Skeletal muscle cell (primary cell): ENCODE data around the gene SPTSSB.

ENCODE experiments used
- DNase-seq: peaks from one replicate; pipeline ENCODE4 v3.0.0-alpha.2; 2010; ENCODE audit warnings: low read depth
- H3K4me3 ChIP-seq: 2 replicates; pipeline ENCODE4 v1.5.1; 2011; ENCODE audit warnings: low read depth, mild to moderate bottlenecking, control low read depth, low read length, moderate library complexity

The SPTSSB gene

DNA sequence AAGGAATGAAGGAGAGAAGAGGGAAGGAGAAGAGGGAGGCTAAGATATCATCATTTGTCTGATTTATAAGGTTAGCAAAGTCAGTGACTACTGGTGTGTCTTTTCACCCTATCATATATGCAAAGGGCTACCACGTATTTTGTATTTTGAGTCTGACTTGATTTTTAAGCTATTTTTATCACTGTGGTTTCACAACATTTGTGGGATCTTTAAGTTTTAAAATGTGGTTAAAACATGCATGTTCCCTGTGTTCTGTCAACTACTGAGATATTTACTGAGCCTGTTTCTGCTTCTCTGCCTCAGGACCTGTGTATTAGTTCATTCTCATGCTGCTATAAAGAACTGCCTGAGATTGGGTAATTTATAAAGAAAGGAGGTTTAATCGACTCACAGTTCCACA lies 22.5 kb upstream of the SPTSSB start:
- no peak for DNase-seq
- H3K4me3 ChIP-seq, result no peak overlapping the region

DNA sequence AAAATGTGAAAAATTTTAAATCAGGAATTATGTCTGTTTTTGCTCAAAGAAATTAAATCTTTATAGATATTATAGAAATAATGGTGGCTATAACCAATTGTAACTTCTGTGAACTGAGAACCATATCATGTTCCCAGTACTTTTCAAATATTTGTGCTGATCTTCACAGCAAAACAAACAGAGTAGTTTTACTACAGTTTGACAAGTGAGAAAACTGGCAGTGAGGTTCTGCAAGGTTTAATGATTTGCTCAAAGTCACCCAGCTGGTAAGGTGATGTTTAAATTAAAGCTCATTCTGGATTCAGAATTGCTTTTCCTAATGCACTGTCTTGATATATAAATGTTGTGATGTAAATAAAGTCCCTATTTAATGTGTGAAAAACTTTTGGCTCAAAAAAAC lies 22.0 kb upstream of the SPTSSB start:
- no peak overlapping the region for H3K4me3 ChIP-seq
- DNase-seq, result no peak

DNA sequence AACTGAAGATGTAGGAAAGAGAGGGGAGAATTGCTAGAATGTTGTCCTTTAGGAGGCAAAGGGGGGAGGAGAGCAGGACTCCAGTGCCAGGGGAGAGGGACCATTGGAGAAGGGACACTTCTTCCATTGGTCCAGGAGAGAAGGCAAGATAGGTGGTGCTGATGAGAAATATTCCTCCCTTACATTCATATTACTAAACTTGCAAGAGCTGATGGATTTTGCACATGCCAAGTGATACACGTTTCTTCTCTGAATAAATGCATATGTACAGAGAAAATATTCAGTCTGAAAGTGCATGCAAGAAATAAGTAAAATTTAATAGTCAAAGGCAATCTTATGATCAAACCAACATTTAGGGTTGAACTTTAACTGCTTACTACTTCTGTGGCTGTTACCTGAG lies 21.5 kb upstream of the SPTSSB start:
- no peak overlapping the region for H3K4me3 ChIP-seq
- DNase-seq, result no peak

DNA sequence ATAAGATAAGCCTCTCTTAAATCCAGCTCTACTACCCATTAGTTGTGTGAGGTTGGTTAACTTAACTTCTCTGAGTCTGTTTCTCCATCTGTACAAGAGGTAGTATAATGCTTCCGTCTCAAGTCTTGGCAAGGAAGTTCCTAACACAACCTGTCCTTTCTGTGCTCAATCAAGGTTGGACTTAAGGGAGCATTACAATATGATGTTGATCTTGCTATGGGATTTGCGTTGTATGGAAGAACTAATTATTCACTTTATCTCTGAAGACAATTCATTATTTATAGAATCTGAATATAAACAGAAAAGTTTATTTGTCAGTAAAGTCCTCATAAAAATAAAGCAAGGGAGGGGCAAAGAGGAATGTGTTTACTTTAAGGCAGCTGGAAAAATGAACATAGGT lies 18.9 kb upstream of the SPTSSB start:
- no peak for DNase-seq
- H3K4me3 ChIP-seq, result no peak overlapping the region

DNA sequence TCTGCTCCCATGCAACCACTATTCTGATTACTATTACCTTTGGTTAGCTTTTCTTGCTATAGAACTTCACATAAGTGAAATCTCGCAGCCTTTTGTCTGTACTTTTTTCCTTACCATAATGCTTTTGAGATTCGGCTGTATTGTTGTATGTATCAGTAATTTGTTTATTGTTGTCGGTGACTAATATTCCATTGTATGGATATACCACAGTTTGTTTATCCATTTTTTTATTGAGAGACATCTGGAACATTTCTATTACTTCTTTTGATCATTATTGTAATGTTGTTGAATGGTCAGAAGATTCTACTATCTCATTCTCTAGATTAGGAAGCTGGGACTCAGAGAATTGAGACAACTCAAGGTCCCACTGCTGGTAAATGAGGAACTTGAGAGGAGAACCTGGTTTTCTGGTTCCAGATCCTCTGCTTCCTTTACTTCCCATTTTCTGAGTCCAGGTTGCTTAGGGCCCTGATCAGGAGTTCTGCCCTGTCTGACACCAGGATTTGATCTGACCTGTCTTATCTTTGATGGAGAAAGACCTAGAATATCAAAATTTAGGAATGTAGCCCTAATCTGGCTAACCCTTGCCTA lies 18.2 kb upstream of the SPTSSB start:
- no peak for DNase-seq

DNA sequence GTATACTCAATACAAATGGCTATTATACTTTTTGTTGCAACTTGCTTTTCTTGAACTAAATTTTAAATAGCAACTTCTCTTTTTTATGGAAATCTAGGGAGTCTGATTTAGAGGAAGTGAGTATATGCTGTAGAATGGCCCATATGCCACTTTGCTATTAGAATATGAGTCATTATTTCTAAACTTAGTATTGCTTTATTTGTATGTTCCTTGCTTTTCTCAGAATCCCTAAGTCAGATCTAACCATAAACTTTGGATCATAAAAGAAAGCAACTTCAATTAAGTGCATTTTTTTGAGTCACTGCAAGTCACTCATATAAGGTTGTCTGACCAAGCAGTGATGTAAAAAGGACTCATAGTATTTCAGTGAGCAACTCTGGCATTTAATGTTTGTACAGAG lies 17.5 kb upstream of the SPTSSB start:
- DNase-seq, result peak; percentile 12
- H3K4me3 ChIP-seq, result no peak overlapping the region

More for the DNA sequence above, 18.2 kb upstream of the SPTSSB start:
- H3K4me3 ChIP-seq, result no peak overlapping the region

DNA sequence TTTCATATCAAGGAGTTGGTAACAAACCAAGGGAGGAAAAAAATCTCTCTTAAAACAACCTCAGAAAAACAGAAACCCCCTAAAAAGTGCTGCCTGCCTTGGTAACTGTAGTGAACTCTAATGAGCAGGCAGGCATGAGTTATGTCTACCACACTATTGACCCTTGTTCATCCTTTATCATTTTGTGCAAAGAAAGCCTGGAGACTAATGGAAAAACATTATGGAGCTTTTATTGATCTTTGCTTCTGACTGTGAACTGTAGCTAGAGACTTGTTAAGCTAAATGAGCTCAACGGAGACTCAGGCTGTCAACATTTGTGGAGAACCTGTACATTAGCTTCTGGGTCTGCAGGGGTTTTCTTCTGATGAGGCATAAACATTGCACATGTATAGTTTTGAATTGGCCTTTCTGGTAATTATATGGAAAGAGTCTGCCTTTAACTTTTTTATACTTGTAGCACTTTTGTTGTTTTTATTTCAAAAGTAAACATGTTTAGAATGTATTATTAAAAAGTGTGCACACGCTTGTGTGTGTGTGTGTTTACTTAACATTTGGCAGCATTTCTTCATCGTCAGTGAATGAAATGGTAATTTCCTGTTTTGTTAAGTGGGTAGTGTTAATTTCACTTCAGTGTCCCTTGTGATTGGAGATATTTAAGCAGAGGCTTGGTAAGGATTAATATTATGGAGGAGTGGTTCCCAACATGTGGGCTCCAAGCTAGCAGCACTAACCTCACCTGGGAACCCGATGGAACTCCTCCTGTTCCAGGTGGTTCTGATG lies 15.9 kb upstream of the SPTSSB start:
- H3K4me3 ChIP-seq, result no peak overlapping the region
- no peak for DNase-seq

DNA sequence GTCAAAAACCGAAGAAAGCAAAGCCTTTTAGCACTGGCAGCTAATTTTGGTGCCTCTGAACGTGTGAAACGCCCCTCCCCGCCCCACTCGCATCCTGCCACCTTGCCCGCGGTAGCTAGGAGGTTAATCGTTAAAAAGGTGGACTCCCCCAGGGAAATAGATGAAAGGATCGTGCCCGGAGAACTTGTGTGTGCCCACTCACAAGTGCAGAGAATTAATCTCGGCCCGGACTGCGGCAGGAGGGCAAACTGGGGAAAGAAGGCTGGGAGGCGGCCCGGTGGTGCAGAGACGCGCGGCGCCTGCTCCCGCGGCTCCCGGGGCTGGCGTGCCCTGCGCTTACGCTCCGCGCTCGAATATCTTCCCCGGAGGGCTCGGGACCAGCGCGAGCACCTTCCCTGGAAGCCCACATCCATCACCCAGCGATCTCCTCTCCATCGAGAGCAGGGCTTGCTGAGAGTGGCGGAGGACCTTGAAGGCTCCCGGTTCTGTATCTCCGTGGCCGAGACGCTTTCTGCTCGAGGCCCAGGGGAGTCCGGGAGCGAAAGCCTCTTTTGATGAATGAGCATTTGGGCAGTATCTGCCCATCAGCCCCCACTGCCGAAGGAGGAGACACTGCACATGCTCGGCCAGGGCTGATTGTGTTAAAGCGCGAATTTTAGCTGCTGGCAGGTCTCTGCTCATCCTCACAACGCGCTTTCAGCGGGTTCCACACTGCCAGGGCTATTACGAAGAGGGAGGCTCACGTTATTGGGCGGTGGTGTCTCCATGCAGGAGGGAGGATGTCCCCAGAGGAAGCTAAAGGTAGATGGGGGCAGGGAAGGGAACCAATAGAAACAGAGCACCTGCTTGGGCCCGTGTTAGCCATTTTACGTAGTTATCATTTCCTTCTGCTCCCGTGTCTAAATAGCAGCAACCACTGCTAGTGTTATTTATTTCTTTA lies 1.3 kb upstream of the SPTSSB start:
- peak overlapping the region; percentile 55 for H3K4me3 ChIP-seq
- no peak for DNase-seq

DNA sequence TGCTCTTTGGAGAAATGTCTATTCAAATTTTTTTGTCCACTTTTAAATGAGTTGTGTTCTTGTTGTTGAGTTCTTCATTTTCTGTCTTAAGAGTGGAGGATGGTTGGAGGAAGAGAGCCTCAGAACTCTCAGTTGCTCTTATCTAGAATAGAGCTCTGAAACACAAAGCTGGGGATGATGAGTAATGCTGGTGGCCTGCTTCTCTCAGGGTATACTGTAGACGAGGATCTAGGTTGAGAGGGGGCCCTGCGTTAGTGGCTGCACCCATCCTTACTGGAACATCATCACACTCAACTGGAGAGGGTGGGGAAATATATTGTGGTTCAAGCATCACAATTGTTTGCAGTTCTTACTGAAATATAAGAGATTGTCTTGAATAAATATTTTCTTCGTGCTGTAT lies 1.8 kb downstream of the SPTSSB start:
- H3K4me3 ChIP-seq, result no peak overlapping the region
- no peak for DNase-seq

DNA sequence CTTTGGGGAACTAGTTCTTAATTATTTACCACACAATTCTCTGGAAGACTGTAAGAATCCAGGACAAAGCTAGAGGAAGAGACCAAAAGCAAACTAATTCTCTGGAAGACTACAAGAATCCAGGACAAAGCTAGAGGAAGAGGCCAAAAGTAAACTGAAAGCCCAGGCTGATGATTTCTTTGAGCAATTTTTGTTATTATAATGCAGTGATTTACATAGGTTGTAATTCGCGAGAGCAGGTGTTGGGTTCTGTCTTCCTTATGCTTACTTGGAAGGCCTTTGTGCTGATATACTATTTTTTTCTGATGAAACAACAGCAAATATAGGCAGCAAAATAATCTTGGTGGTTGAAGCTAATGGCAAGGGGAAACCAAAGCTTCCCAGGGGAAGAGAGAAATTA lies 5.2 kb downstream of the SPTSSB start:
- DNase-seq, result no peak
- no peak overlapping the region for H3K4me3 ChIP-seq

DNA sequence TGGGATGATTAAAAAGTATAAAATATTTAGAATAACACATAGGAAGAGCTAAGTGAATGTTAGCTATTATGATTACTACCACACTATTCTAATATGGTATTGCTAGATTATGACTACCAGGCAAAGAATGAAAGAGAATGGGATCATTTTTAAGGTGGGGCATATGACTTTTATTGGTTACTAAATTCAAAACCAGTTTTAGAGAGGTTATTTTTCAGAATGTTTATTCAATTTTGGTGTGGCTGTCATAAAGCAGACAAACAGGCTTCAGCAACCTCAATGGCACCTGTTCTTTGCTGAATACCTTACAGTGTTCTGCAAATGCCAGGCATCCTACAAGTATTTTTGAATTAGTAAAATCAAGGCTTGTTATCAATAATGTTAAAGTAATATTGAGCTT lies 12.8 kb downstream of the SPTSSB start:
- DNase-seq, result no peak
- no peak overlapping the region for H3K4me3 ChIP-seq

DNA sequence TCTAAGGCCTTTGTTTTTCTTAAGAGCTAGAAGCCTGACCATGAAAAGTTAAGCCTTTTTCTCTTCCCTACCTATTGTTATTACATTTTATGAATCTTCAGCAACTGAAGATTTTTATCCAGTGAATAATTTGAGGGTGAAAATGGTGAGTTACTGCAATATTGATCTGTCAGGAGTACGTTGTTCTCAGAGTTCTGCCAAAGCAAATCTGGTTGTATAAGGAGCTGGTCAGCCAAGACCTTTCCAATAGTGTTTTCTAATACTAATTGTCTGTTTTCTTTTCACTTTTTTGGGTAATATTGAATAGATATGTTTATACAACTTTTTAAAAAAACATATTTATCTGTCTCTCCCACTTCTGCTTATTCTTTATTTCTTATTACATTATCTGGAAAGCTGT lies 15.0 kb downstream of the SPTSSB start:
- H3K4me3 ChIP-seq, result no peak overlapping the region
- no peak for DNase-seq

DNA sequence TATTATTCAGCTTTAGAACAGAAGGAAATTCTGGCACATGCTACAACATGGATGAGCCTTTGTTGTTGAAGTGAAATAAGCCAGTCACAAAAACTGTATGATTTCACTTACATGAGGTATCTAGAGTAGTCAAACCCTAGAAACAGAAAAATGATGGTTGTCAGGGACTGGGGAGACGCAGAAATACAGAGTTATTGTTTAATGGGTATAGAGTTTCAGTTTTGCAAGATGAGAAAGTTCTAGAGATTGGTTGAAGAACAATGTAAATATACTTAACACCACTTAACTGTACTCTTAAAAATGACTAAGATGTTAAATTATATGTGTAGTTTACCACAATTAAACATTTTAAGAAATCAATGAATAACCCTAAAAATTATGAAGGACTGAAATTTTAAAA lies 15.8 kb downstream of the SPTSSB start:
- no peak overlapping the region for H3K4me3 ChIP-seq
- no peak for DNase-seq

DNA sequence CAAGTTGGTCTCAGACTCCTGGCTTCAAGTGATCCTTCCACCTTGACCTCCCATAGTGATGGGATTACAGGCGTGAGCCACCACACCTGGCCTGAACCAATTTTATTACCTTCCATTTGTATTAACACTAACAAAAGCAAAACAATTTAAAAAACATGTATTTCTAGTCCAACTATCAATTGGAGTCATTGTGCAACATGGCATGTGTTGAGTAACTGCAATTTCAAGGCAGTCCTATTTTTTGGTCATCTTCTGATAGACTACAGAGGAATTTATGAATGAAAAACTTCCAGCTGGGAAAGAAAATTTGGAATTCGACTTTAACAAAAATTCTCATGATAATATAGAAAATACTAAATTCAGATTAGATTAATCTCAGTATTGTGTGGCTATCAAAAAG lies 16.8 kb downstream of the SPTSSB start:
- no peak overlapping the region for H3K4me3 ChIP-seq
- no peak for DNase-seq

DNA sequence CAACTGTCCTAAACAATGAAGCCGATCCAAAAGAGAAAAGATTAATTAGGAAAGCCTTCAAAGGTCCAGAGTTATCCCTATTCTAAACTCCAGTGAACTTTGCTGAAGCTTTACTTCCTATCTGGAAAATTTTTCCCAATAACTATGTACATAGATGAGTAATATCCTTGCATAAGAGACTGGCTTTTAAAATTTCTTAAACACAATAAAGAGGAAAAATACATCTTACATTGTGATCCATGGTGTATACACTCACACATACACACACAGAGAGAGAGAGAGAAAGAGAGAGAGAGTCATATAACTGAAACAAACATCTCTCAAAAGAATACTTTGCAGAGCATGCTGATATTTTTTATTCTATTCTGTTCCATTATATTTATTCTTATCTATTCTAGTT lies 20.0 kb downstream of the SPTSSB start:
- no peak for DNase-seq
- H3K4me3 ChIP-seq, result no peak overlapping the region

DNA sequence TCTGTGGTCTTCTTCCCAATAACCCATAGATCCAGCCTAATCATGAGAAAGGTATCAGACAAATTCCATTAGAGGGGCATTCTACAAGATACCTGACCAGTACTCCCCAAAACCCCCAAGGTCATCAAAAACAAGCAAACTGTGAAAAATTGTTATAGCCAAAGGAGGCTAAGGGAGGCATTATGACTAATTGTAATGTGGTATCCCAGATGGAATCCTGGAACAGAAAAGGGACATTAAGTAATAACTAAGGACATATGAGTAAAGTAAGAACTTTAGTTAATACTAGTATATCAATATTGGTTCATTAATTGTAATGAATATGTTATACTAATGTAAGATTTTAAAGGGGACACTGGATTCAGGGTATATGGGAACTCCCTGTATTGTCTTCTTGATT lies 20.4 kb downstream of the SPTSSB start:
- DNase-seq, result no peak
- H3K4me3 ChIP-seq, result no peak overlapping the region

DNA sequence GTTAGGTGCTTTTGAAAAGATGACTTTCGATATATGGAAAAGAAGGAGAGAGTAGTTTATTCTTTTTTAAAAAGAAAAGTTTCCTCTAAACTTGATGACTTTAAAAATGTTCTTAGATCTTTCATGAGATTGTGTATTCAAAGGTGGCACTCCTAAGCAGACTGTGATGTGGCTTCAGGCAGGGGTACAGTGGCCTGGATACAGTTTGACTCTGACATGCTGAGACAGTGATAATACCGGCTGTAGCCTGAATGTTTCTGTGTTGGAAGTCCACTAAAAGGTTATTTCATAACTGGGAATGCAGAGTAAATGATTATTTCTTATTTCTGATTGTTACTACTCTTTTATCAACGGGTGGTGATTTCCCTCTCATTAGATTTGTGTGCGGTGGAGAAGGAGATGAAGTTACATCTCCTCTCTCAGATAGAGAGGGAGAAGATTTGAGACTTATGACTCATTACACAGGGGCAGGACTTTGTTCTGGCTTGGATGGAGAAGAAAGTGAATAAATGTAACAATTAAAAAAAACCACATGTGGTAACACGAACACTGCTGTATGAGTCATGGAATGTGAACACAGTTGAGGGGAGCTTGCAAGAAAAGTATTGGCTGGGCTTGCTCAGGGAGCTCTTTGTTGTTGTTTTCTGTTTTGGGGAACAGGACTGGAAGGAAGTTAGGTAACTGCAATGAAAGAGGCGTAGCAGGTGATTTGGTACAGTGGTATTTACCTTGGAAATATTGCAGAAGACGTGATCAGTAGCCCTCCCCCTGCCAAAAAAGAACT lies 21.6 kb downstream of the SPTSSB start:
- no peak overlapping the region for H3K4me3 ChIP-seq
- peak; percentile 84 for DNase-seq

DNA sequence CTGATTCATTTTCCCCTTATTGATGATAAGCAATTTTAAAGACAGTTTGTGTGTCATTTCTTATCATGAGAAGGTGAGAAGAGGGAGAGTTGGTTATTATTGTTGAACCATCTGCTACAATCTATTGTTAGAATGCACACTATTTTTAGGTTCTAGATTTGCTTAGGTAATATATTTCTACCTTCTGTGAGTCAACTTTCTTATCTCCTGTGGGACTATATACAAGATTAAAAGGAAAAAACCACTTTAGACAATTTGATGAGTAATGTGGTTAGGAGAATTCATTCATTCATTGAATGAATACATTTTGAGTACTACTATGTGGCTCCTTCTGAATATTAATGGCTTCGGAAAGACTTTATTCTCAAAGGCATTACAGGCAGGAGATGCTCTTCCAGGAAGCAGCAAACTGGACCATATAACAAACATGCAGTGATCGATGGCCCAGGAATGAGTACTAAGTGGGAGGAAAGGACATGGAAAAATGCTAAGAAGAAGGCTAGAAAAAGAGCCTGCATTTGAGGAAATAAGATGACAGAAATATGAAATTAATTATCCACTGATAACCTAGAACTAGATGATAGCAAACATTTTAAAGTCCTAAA lies 22.4 kb downstream of the SPTSSB start:
- no peak overlapping the region for H3K4me3 ChIP-seq
- no peak for DNase-seq

DNA sequence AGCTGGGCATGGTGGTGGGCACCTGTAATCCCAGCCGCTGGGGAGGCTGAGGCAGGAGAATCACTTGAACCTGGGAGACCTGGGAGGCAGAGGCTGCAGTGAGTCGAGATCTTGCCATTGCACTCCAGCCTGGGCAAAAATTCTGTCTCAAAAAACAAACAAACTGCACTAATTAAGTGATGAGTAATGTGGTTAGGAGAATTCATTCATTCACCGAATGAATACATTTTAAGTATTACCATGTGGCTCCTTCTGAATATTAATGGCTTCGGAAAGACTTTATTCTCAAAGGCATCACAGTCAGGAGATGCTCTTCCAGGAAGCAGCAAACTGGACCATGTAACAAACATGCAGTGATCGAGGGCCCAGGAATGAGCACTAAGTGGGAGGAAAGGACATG lies 23.6 kb downstream of the SPTSSB start:
- H3K4me3 ChIP-seq, result no peak overlapping the region
- no peak for DNase-seq
